ENCODE data around the gene AMH.

DNA sequence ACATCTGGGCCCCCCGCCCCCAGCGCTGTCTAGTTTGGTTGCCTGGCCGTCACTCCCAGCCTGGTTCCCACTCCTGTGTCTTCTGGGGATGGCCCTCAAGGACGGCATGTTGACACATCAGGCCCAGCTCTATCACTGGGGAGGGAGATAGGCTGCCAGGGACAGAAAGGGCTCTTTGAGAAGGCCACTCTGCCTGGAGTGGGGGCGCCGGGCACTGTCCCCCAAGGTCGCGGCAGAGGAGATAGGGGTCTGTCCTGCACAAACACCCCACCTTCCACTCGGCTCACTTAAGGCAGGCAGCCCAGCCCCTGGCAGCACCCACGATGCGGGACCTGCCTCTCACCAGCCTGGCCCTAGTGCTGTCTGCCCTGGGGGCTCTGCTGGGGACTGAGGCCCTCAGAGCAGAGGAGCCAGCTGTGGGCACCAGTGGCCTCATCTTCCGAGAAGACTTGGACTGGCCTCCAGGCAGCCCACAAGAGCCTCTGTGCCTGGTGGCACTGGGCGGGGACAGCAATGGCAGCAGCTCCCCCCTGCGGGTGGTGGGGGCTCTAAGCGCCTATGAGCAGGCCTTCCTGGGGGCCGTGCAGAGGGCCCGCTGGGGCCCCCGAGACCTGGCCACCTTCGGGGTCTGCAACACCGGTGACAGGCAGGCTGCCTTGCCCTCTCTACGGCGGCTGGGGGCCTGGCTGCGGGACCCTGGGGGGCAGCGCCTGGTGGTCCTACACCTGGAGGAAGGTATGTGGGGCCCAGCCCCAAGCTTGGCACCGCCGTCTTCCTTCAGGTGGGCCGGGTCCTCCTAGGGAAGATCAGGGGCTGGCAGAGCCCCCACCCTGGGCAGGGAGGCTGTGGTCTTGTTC, at the start of gene AMH:
- TF ChIP-seq, protein P1, sequence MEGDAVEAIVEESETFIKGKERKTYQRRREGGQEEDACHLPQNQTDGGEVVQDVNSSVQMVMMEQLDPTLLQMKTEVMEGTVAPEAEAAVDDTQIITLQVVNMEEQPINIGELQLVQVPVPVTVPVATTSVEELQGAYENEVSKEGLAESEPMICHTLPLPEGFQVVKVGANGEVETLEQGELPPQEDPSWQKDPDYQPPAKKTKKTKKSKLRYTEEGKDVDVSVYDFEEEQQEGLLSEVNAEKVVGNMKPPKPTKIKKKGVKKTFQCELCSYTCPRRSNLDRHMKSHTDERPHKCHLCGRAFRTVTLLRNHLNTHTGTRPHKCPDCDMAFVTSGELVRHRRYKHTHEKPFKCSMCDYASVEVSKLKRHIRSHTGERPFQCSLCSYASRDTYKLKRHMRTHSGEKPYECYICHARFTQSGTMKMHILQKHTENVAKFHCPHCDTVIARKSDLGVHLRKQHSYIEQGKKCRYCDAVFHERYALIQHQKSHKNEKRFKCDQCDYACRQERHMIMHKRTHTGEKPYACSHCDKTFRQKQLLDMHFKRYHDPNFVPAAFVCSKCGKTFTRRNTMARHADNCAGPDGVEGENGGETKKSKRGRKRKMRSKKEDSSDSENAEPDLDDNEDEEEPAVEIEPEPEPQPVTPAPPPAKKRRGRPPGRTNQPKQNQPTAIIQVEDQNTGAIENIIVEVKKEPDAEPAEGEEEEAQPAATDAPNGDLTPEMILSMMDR (optimal IDR thresholded peaks at IDR 0.05 in 1 of 3, IDR thresholded peaks at IDR 0.05 in 1 of 3, conservative IDR thresholded peaks at IDR 0.05 in 1 of 3; ENCODE audit: extremely low read depth in 1 of 3, insufficient read depth in 2 of 3, low read length in 3 of 3) = no peak
- no peak for TF ChIP-seq EZH2 (IDR thresholded peaks at IDR 0.05; ENCODE audit: low read length)

Data from keratinocyte (primary cell).